Measurements from ENCODE around the gene CARF.

The CARF gene

GRCh38 chr2:202933139-202933510 is 21.1 kb downstream of the CARF start:
- Histone ChIP-seq H3K4me3 (replicated peaks; ENCODE audit: insufficient read depth, low read length) (no peak overlapping the region), H3K27me3 (ENCODE audit: insufficient read depth, poor library complexity, severe bottlenecking) (no peaks in the 10 kb centered on the region), H3K27ac (replicated peaks) (no peak overlapping the region)
- DNase-seq (ENCODE audit: low read depth in 1 of 2, low spot score in 1 of 2) = no peak
- TF ChIP-seq, protein P1, sequence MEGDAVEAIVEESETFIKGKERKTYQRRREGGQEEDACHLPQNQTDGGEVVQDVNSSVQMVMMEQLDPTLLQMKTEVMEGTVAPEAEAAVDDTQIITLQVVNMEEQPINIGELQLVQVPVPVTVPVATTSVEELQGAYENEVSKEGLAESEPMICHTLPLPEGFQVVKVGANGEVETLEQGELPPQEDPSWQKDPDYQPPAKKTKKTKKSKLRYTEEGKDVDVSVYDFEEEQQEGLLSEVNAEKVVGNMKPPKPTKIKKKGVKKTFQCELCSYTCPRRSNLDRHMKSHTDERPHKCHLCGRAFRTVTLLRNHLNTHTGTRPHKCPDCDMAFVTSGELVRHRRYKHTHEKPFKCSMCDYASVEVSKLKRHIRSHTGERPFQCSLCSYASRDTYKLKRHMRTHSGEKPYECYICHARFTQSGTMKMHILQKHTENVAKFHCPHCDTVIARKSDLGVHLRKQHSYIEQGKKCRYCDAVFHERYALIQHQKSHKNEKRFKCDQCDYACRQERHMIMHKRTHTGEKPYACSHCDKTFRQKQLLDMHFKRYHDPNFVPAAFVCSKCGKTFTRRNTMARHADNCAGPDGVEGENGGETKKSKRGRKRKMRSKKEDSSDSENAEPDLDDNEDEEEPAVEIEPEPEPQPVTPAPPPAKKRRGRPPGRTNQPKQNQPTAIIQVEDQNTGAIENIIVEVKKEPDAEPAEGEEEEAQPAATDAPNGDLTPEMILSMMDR (IDR thresholded peaks at IDR 0.05; ENCODE audit: insufficient read depth, low read length) = no peak
- no peak for TF ChIP-seq POLR2AphosphoS5 (IDR thresholded peaks at IDR 0.05; ENCODE audit: low read depth)
- TF ChIP-seq SPI1 (IDR thresholded peaks at IDR 0.05; ENCODE audit: borderline replicate concordance, low read depth) = no peak
- TF ChIP-seq REST (IDR thresholded peaks at IDR 0.05; ENCODE audit: insufficient replicate concordance, low read depth) = no peak
- no peak for TF ChIP-seq GABPA (IDR thresholded peaks at IDR 0.05; ENCODE audit: low read depth)

DNA sequence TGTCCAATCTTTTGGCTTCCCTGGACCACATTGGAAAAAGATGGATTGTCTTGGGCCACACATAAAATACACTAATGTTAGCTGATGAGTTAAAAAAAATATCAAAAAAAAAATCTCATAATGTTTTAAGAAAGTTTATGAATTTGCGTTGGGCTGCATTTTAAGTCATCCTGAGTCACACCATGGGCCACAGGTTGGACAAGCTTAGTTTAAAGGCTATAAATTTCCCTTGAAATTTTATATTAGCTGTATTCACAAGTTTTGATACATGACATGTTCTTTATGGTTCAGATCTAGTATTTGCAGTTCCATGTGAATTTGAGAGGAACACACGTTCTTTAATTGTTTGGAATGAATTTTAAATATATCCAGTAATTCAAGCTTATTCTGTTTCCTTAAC is 21.9 kb downstream of the CARF start:
- Histone ChIP-seq H3K27me3 (ENCODE audit: insufficient read depth, poor library complexity, severe bottlenecking) (no peaks in the 10 kb centered on the region), H3K4me3 (replicated peaks; ENCODE audit: insufficient read depth, low read length) (no peak overlapping the region), H3K27ac (replicated peaks) (no peak overlapping the region)
- no peak for DNase-seq (ENCODE audit: low read depth in 1 of 2, low spot score in 1 of 2)
- TF ChIP-seq REST (IDR thresholded peaks at IDR 0.05; ENCODE audit: insufficient replicate concordance, low read depth) (no peak), POLR2AphosphoS5 (IDR thresholded peaks at IDR 0.05; ENCODE audit: low read depth) (no peak), GABPA (IDR thresholded peaks at IDR 0.05; ENCODE audit: low read depth) (no peak)

DNA sequence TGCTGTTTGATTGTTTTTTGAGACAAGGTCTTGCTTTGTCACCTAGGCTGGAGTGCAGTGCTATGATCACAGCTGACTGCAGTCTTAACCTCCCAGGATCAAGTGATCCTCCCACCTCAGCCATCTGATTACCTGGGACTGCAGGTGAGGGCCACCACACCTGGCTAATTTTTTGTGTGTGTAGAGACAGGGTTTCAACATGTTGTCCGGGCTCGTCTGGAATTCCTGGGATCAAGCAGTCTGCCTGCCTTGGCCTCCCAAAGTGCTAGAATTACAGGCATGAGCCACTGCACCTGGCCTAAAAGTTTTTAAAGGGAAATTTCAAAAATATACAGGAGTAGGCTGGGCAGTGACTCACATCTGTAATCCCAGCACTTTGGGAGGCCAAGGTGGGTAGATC is 22.4 kb downstream of the CARF start:
- Histone ChIP-seq H3K27me3 (ENCODE audit: insufficient read depth, poor library complexity, severe bottlenecking) (no peaks in the 10 kb centered on the region), H3K4me3 (replicated peaks; ENCODE audit: insufficient read depth, low read length) (no peak overlapping the region), H3K27ac (replicated peaks) (no peak overlapping the region)
- no peak for DNase-seq (ENCODE audit: low read depth in 1 of 2, low spot score in 1 of 2)
- TF ChIP-seq POLR2AphosphoS5 (IDR thresholded peaks at IDR 0.05; ENCODE audit: low read depth) (no peak), SPI1 (IDR thresholded peaks at IDR 0.05; ENCODE audit: borderline replicate concordance, low read depth) (no peak), GABPA (IDR thresholded peaks at IDR 0.05; ENCODE audit: low read depth) (no peak), REST (IDR thresholded peaks at IDR 0.05; ENCODE audit: insufficient replicate concordance, low read depth) (no peak)

GRCh38 chr2:202938960-202939359 is 26.9 kb downstream of the CARF start:
- DNase-seq (ENCODE audit: low read depth in 1 of 2, low spot score in 1 of 2) = no peak
- TF ChIP-seq SPI1 (IDR thresholded peaks at IDR 0.05; ENCODE audit: borderline replicate concordance, low read depth) (no peak), GABPA (IDR thresholded peaks at IDR 0.05; ENCODE audit: low read depth) (no peak), REST (IDR thresholded peaks at IDR 0.05; ENCODE audit: insufficient replicate concordance, low read depth) (no peak), POLR2AphosphoS5 (IDR thresholded peaks at IDR 0.05; ENCODE audit: low read depth) (no peak)
- TF ChIP-seq, protein P1 (IDR thresholded peaks at IDR 0.05; ENCODE audit: insufficient read depth, low read length) = no peak
- H3K27ac ChIP-seq (replicated peaks) = no peak overlapping the region
- no peaks in the 10 kb centered on the region for H3K27me3 ChIP-seq (ENCODE audit: insufficient read depth, poor library complexity, severe bottlenecking)
- H3K4me3 ChIP-seq (replicated peaks; ENCODE audit: insufficient read depth, low read length) = no peak overlapping the region
